ENCODE results near the gene PMEL.

PMEL gene

GRCh38 chr12:55931317-55931779 lies 34.5 kb downstream of the PMEL start:
- no peak for DNase-seq (ENCODE audit: extremely low read depth, low read depth)
- TF ChIP-seq CTCF (IDR thresholded peaks at IDR 0.05; ENCODE audit: low read depth, low read length), result no peak

GRCh38 chr12:55930771-55931316 lies 35.0 kb downstream of the PMEL start, which contains the start of gene DGKA:
Gene DGKA, plus strand, starts transcription at chr12:55931162. Its CDS starts 5,342 bp downstream, at chr12:55936504.
- no peak for DNase-seq (ENCODE audit: extremely low read depth, low read depth)

GRCh38 chr12:55929306-55929791 lies 36.5 kb downstream of the PMEL start:
- no peak for TF ChIP-seq CTCF (IDR thresholded peaks at IDR 0.05; ENCODE audit: low read depth, low read length)
- DNase-seq (ENCODE audit: extremely low read depth, low read depth), result no peak

More at GRCh38 chr12:55930771-55931316, 35.0 kb downstream of the PMEL start, which contains the start of gene DGKA:
- TF ChIP-seq CTCF (IDR thresholded peaks at IDR 0.05; ENCODE audit: low read depth, low read length), result peak; percentile 67

GRCh38 chr12:55927588-55928502 lies 38.0 kb downstream of the PMEL start, which contains the start of gene PYM1:
Gene PYM1, minus strand, starts transcription at chr12:55927894. Its CDS starts 133 bp downstream, at chr12:55927761.
- no peak for DNase-seq (ENCODE audit: extremely low read depth, low read depth)
- TF ChIP-seq CTCF (IDR thresholded peaks at IDR 0.05; ENCODE audit: low read depth, low read length), result no peak

GRCh38 chr12:55926738-55927587 lies 38.9 kb downstream of the PMEL start:
- DNase-seq (ENCODE audit: extremely low read depth, low read depth), result peak; percentile 77
- peak; percentile 80 for TF ChIP-seq CTCF (IDR thresholded peaks at IDR 0.05; ENCODE audit: low read depth, low read length)

- DNase-seq (ENCODE audit: extremely low read depth, low read depth), result no peak
- TF ChIP-seq CTCF (IDR thresholded peaks at IDR 0.05; ENCODE audit: low read depth, low read length), result no peak
These were observed 39.7 kb downstream of the PMEL start for GRCh38 chr12:55925870-55926737.

All from AG09319 (cell line).